Heart left ventricle (tissue), 13 donors: Measurements from ENCODE around the gene TMEM178B.

ENCODE experiments used
- CTCF ChIP-seq, 12 donors: fragments of 200-600 bp; sonication (generic) in 4 of 12; IDR thresholded peaks; one replicate each; pipeline versions ENCODE4 v1.5.0 to v1.8.0; 2018 to 2022; ENCODE audit warnings: antibody characterized with exemption in 12 of 12, mild to moderate bottlenecking in 5 of 12
- POLR2A ChIP-seq, 2 donors: fragments of 450-650 bp; IDR thresholded peaks; one replicate each; pipeline ENCODE4 v1.6.1; 2017; ENCODE audit warnings: antibody characterized with exemption in 2 of 2, mild to moderate bottlenecking in 2 of 2, moderate library complexity in 2 of 2
- donor health status: ischemic (EF 13 %, LVEDD 7.1; RV severe dilation, severe dysfunction).
- donor health status: DM: no; HTN: yes; CAD: no.
- donor health status: DM: no; HTN: no; CAD: no.
- donor health status: ischemic (EF 25% LVEDD 6.9; RV normal size, moderate dysfunction).
- donor health status: ischemic (EF 25% LVEDD 5.7; RV mildly dilated, moderate dysfunction).
- donor health status: ischemic (EF 35%, LVEDD 5.7; RV mildly dilated, moderate dysfunction).
- donor health status: nonischemic (EF 11% LVEDD 7.7; RV severe dilation, severe dysfunction).
- donor health status: DM: yes; HTN: yes; CAD: no.
- donor health status: PGD.
- donor health status: ischemic (EF 29% LVEDD 5.4; RV normal size, mild dysfunction).
- donor health status: nonischemic (EF 23%, LVEDD 6.1; RV moderate dilation, normal function).

GRCh38 chr7:141362580-141363435 is 288.9 kb downstream of the TMEM178B start:
- TF ChIP-seq CTCF (IDR thresholded peaks at IDR 0.05) = no peak
- no peak for TF ChIP-seq POLR2A (IDR thresholded peaks at IDR 0.05)
